Stimulated activated CD4-positive, alpha-beta T cell treated with anti-CD3 and anti-CD28 coated beads, Interleukin-4, amount 100 ng/mL, for 1 hour (primary cell): ENCODE results near the gene CHIC2.

ENCODE experiments used
- DNase-seq: peaks from one replicate; pipeline ENCODE4 v3.0.0-alpha.2; 2020

Gene CHIC2

DNA sequence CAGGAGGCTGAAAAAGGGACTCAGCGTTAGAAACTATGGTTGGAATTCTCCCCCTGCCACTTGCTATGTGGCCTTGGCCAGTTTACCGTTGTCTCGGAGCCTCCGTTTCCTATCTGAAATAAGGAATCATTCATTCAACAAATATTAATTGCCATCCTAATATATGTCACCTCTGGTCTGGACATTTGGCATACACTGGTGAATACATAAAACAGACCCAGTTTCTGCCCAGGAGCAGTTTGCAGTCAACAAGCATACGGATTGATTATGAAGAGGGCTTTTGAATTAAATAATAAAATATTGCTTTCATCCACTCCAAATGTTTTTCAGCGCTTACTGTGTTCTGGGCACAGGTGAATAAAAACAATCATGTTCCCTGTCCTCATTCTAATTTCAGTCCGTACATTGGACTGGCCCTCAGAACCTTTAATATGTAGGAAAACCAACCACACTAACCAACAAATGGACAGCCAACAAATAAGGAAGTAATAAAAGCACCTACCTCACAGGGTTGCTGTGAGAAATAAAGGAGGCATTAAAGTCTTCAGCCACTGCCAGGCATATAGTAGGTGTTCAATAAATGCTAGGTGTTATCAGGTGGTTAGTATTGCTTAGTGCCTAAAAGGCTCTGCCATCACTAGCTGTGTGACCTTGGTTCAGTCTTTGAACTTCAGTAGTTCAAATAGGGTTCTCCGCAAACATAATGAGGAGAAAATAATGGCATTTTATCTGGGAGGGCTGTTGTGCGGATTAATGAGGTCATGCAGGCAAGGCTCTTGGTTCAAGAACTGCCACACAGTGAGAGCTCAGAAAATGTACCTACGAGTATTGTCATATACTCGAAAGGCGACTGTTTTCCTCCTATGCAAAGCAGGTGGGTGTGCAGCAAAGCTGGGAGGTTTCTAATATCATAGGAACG lies 28.3 kb upstream of the CHIC2 start:
- DNase-seq: no peak

DNA sequence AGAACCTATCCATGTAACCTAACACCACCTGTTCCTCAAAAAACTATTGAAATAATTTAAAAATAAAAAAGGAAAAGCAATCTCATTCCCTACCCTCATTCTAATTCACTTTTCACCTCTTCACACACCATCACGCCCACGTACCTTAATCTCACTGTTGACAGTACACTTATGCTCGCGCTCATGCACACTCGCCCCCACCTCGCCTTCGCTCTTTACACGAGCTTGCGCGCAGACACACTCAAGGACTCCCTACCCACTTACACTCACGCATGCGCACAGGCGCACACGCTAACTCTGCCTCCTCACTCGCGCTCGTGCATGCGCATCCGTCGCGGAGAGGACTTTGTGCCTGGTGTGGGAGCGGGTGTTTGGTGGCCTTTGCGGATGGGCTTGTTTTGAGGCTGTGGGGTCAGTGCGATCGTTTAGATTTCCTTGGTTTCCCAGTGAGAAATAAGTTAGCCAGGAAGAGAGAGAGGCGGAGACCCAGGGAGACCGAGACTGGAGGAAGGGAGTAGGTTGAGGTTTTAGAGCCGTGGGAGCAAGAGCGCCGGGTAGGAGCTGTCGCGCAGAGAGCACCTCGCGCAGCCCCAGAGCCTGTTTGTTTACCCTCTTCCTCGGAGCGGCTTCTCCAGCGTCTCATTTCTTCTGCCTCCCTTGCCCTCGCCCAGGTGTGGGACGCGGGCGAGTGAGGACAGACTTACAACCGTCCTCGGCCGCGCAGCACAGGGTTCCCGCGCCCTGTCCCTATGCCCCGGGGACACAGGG lies 27.4 kb upstream of the CHIC2 start:
- peak; percentile 78 for DNase-seq

DNA sequence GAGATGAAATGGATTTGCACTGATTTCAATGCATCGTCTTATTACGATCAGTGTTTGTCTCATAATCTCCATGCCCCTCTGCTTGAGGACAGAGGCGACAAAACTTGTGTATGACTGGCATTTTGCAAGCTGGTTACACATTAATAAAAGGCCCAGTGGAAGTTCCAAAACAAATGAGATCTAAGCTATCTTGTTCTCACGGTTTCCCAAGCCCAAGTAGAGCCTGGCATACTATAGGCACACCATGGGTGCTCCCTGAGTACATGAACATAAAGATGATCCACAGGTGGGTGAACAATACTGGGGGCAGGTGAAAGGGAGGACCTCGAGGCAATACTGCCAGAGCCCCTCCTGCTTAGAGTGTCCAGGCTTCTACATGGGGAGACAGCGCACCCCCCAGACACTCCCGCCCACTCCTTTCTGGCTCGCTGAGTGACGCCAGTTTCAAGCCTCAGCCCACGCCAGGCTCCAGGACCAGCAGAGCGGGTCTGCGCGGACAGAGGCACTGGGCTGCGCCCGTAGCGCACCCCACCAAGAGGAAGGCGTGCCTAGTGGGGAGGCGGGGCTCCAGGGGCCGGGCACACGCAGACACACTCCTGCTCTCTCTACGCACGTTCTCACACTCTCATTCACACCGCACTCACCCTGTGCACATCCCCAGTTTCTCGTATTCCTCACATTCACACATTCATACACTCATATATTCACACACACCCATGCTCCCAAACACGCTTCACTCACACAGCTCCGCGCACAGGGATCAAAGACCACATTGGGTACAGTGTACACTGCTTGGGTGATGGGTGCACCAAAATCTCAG lies 26.6 kb upstream of the CHIC2 start:
- DNase-seq: peak; percentile 23

DNA sequence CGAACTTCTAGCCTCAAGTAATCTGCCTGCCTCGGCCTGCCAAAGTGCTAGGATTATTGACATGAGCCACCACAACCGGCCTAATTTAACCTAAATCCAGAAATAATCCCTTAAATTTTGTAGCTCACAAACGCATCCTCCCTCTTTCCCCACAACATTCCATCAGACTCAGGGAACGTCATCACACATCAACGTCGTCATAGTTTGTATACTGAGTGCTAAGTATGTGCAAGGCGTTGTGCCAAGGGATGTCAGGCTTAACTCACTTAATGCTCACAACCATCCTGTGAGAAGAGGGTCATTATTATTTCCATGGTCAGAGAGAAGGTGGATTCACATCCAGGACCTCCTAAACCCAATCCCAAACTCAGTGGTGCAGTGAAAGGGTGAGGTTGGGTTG lies 26.0 kb upstream of the CHIC2 start:
- DNase-seq: no peak

DNA sequence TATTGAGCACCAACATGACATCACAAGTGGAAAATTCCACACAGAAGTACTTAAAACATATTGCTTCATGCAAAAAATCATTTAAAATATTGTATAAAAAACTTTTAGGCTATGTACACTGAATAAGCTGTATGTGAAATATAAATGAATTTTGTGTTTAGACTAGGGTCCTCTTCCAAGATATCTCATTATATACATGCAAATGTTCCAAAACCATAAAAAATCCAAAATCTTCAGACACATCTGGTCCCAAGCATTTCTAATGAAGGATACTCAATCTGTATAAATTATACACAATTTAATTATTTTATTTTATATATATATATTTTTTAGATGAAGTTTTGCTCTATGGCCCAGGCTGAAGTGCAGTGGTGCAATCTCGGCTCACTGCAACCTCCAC lies 25.5 kb upstream of the CHIC2 start:
- no peak for DNase-seq

DNA sequence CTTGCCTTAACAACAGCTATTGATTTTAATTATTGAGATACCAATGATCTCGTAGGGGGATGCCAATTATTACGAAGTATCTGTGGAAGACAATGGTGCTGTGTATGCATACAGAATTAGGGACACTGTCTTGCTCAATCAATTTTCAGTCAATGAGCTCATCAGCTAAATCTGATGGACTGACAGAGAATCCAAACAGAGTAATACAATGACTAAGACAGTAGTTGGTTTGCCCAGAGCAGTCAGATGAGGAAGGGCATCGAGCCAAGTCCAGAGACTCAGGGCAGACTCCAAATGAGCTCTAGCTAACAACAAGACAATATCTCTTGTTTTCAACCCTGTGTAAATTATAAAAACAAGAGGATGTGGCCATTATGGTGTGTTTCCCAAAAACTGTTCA lies 20.9 kb upstream of the CHIC2 start:
- no peak for DNase-seq

DNA sequence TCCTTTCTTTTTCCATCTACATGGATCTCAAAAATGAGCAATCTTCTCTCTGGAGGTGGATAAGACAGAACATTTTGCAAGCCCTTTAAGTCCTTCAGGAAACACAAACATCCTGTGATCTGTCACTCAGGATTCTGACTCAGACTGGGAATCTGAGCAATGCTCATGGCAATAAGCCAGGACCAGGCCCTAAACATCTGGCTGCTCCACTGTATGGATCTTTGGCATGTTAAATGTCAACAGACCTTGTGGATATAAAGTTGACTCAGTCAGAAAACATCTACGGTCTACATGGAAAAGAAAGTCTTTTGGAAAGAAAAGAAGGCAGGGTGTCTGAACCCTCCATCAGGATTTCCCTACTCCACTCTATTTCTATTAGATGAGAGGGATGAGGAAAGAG lies 17.8 kb upstream of the CHIC2 start:
- DNase-seq: no peak

DNA sequence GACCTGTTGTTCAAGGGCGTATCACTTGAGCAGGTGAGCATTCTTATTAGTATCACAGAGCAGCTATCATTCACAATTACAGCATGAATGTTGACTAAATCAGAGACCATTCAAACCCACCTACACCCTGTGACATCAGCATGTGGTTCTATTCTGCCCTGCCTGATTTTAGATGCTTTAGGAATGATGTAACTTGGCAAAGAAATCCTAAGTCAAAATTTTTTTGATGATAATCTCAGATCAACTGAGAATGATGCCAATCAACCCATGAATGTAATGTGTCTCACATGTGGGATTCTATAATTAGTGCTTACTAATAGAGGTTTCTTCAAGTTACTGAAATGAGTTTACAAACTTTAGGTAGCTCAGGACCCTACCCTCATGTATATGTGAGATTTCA lies 13.4 kb upstream of the CHIC2 start:
- no peak for DNase-seq

DNA sequence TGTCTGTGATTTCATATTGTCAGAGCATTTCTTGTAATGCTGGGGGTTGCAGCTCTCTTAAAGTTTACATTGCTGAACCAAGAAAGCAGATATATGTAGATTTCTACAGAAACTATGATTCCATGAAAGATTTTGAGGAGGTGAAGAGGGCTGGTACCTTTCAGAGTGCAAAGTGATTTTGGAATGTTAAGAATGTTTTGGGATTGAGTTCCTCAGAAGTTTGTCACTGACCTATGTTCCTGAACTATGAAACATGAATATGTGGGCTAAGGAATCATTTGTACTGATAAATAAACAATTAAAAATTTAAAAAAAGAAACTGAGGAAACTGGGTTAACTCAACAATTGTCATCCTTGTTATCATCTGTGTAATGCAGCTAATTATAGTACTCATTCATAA lies 12.3 kb upstream of the CHIC2 start:
- DNase-seq: no peak

DNA sequence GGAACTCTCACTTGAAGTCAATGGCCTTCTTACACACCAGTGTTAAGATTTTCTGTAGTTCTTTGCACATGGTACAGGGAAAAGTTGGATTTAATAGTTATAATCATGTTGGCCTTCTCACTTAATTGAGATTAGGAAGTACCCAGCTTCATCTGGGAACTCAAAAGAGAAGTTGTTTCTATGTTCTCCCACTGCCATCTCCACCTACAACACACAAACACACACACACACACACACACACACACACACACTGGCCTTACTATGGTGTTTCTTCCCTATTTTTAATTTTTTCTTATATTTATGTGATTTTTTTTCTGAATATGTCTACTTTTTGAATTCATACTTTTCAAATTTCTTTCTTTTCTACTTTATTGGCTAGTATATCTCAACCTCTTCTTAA lies 10.0 kb upstream of the CHIC2 start:
- DNase-seq: no peak

DNA sequence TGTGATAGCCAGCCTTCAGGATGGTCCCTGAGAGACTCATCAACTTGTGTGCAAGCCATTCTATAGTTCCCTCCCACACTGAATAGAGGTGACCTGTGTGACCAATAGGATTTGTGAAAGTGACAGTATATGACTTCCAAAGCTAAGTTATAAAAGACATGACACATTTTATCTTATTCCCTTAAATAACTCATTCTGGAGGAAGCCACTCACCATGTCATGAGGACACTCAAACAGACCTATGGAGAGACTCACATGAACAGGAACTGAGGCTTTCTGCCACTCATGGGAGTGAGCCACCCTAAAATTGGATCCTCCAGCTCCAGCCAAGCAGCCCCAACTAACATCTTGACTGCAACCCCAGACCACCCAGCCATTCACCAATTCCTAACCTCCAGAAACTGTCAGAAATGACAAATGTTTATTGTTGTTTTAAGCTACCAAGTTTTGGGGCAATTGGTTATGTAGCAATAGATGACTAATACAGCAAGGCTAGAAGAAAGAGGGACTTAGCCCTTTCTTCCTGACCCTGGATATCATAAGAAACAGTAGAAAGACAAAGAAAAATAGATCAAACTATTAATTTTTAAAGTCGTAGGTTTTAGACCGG lies 9.0 kb upstream of the CHIC2 start:
- no peak for DNase-seq

DNA sequence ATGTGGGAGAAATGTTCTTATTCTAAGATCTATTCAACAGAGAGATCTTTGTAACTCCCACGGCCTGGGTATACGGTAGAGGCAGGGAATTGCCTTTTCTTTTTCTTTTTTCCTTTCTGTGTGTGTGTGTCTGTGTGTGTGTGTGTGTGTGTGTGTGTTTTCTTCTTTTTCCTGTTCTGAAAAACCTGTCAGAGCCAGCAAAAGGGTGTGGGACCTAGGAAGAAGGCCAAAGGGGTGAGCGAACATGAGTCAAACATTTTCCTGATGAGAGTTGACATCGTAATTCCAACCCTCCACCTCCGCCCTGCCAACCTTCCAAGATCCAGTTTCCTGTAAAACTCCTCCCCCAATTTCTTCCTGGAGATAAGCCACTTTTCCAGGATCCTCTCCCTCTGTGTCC lies 2.8 kb upstream of the CHIC2 start:
- no peak for DNase-seq

DNA sequence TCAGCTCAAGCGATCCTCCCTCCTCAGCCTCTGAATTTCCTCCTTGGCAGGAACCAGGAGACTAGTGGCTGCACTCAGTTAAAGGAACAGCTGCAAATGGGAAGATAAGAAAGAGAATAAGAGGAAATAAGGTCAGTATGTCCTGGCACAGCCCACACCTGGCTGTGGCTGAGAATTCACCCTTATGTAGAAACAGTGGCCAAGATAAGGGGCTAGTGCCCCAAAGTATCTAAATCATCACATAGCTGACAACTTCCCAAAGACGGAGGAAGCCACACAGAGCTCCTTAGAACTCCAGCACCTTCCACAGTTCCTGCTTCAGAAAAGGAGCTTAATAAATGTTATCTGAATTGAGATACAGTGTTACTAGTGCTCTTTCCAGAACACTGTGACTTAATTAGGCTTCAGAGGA lies 2.3 kb upstream of the CHIC2 start:
- no peak for DNase-seq

DNA sequence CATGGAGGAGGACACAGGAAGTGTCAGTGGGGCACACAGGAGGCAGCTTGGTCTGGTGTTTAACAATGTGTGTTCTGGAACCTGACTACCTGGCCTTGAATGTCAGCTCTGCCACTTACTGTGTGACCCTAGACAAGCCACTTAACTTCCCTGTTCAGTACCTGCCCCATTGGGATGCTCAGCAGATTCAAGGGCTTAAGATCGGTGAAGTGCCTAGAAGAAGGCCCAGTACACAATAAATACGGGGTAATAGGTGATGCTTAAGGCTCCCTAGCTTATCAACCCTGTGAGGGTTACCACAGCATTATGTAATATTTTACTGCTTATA lies 1.6 kb upstream of the CHIC2 start:
- DNase-seq: no peak

DNA sequence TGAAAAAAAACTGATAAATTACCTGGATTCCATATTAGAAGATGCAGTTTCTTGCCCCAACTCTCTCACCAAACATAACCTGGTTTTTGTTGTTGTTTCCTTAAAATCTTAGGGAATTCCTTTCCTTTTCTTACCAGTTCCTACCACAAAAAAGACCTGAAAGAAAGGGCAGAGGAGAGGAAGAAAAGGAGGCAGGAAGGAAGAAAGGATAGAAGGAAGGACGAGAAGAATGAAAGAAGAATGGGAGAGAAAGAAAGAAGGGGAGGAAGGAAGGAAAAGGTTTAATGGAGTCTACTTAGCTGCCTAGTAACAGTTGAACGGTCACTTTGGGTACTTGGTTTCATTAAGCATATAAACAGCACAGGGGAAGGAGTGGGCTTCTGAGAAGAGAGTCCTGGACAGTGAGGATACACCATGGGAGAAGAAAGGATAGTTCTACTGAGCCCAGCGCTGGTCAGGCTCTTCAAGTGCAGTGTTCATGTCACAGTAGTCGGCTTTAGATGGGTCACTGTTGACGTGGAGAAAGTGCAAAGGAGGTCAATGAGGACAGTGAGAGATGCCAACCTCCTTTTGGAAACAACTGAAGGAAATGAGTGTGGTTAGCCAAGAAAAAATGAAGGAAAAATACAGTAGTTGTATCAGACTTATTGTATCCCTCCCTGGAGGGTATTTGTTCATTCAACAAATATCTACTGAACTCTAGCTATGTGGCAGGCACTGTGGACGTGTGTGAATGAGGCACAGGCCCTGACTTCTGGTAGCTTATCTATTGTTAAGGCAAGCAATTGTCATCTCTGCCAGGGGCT lies 1.1 kb upstream of the CHIC2 start:
- no peak for DNase-seq

DNA sequence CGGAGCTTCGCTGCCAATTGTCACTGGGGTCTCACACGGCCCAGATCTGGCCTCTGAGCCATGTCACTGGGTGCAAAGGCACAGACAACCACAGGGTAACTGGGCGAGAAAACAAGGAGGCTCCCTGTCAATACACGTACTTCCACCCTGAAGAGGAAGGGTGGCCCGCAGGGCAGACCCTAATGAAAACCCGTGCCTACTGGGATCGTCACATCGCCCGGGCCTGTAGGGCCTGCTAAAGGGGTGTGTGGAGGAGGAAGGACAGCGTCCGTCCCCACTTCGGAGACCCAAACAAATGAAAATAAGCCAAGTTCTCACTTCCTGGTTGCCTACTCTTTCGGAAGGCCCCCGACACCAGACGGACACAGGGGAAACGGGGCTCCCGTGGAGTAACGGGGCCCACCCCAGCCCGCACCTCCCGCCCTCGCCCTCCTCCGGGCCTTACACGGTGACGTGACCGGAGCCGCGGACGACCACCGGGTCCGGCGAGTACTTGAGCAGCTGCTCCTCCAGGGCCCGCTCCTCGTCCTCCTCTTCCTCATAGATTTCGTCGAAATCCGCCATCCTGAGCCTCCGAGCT lies 578 bp downstream of the CHIC2 start:
- peak; percentile 29 for DNase-seq

DNA sequence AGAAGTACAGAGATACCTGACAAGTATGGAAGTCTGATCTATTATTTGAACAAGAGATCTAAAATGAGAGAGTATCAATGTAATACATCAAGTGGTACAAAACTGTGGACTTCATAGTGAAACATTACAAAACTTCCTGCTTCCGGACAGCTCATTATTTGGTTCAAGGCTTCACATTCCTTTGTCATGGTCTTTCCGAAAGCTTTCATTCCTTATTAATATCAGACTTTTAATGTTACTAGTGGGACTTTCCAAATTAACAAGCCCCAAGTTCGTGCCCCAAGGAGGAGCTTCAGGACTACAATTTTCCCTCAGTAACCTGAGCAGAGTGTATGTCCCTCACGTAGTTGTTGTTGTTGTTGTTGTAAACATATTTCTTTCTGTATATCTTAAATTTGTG lies 1.2 kb downstream of the CHIC2 start:
- DNase-seq: peak; percentile 4

DNA sequence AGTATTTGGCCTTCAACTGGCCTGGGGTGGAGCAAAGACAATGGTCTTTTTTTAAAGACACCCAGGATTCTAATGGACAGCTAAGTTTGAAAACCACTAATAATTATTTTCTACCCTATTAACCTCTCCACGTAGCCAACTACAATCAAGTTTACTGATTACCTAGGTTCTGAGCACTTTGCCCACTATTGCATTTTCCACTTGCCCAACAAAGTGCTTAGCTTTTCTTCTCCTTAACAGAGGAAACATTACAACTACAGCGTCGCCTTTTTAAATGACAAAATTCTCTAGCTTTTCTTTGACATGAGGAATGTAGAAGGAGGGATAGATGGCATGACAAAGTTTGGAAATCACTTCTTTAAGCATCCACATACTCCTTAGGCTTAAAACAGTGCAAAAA lies 2.0 kb downstream of the CHIC2 start:
- no peak for DNase-seq

DNA sequence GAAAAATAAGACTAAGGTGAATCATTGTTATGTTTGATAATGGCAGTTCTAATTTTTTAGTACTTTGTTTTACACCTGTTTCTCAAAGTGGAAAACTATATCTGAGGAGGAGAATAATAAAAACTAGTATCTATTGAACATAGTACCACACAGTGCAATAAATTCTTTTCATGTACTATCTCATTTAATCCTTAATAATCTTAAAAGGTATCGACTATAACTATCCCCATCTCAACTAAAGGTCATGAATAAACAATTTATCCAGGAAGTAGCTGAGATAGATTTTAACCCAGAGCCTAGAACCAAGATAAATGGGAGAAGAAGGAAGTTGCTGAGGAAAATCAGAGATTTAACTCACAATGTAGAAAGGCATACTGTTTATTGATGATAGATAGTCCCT lies 2.5 kb downstream of the CHIC2 start:
- DNase-seq: no peak

DNA sequence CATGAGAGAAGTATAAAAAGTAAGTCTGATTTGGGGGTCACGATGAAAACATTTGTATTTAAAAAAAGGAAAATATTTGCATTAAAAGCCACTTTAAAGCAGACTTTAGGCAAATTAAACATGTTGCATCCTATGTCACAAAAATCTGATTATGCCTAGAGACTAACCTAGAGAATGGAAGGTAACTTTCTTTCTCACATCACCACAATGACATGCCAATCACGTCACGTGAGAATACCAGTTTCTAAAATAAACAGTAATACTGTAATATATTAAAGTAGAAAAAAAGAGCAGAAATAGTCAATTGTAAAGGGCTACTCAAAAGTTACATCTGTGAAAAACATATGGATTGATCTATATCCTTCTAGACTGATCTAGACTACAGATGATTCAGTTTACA lies 3.3 kb downstream of the CHIC2 start:
- DNase-seq: no peak

DNA sequence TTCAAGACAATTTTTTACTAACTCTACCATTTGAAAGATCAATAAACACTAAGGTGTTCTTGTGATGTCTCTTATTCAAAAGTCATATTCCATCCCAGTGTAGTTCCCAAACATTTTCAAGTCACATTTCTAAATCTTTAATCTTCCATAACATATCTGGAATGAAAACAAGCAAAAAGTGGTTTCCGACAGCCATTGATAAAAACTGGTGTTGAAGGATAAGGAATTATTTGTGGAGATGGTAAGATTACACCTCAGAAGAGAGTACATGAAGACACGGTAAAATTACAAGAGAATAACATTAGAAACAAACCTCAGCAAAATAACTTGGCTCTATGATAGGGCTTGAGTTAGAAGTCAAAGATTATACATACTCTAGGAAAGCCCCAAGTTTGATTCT lies 4.3 kb downstream of the CHIC2 start:
- no peak for DNase-seq

DNA sequence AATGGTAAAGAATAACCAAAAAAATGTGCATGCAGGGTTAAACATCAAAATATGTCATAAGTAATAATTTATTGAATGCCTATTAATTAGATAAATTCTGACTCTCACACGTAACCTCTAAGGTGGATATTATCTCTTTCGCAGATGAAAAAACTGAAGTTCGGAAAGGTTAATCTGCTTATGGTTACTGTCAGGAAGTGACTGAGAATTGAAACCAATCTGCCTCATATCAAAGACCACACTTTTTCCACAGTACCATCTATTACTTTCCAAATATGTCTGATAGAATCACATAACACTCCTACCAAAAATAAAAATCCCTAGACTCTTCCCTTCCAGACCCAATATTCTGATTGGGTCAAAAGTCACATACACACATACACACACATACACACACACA lies 6.2 kb downstream of the CHIC2 start:
- DNase-seq: no peak
